Karpas-422 (cell line): ENCODE data around the gene HERPUD1. TPM values are rescaled to one million over a fixed set of nuclear protein-coding genes. Genes with fewer than 3 reads are reported as not detected.

ENCODE experiments used
- DNase-seq: peaks from one replicate; pipeline ENCODE4 v3.0.0-alpha.2; 2015
- H2AFZ ChIP-seq: fragments of 200-600 bp; sonication (generic); 2 replicates; pipeline ENCODE4 v1.6.1; 2014; ENCODE audit warnings: antibody characterized with exemption, low read length, mixed read lengths
- H3K27ac ChIP-seq: fragments of 200-600 bp; sonication (generic); 2 replicates; pipeline ENCODE4 v1.5.1; 2014; ENCODE audit warnings: mild to moderate bottlenecking, low read length, moderate library complexity
- H3K27me3 ChIP-seq: fragments of 200-600 bp; sonication (generic); 2 replicates; pipeline ENCODE4 v1.6.1; 2014; ENCODE audit warnings: low read length, mixed read lengths
- H3K36me3 ChIP-seq: fragments of 200-600 bp; sonication (generic); 2 replicates; pipeline ENCODE4 v1.6.1; 2014; ENCODE audit warnings: low read length, mixed read lengths; ENCODE audit not compliant: insufficient read depth
- H3K4me1 ChIP-seq: fragments of 200-600 bp; sonication (generic); 2 replicates; pipeline ENCODE4 v1.6.1; 2014; ENCODE audit warnings: mild to moderate bottlenecking, low read length, mixed read lengths
- H3K4me2 ChIP-seq: fragments of 200-600 bp; sonication (generic); 2 replicates; pipeline ENCODE4 v1.6.1; 2014; ENCODE audit warnings: low read length, low read depth, mild to moderate bottlenecking; ENCODE audit not compliant: poor library complexity, severe bottlenecking
- H3K4me3 ChIP-seq: fragments of 200-600 bp; sonication (generic); 2 replicates; pipeline ENCODE4 v1.5.1; 2014; ENCODE audit warnings: mild to moderate bottlenecking, antibody characterized with exemption, low read length, mixed read lengths
- H3K79me2 ChIP-seq: fragments of 200-600 bp; sonication (generic); 2 replicates; pipeline ENCODE4 v1.6.1; 2014; ENCODE audit warnings: mild to moderate bottlenecking, low read length, mixed read lengths
- H3K9ac ChIP-seq: fragments of 200-600 bp; sonication (generic); 2 replicates; pipeline ENCODE4 v1.6.0; 2014; ENCODE audit warnings: low read length
- H3K9me2 ChIP-seq: fragments of 200-600 bp; sonication (generic), shearing (Covaris generic); replicated peaks from 2 replicates; pipeline ENCODE4 v1.6.0; 2014; ENCODE audit warnings: mild to moderate bottlenecking, low read length, moderate library complexity; ENCODE audit not compliant: insufficient read depth
- H3K9me3 ChIP-seq: fragments of 300-700, 200-600 bp; sonication (generic); 2 replicates; pipeline ENCODE4 v1.6.1; 2014; ENCODE audit warnings: low read length, mixed read lengths
- H4K20me1 ChIP-seq: fragments of 200-600 bp; sonication (generic); 2 replicates; pipeline ENCODE4 v1.6.1; 2014; ENCODE audit warnings: mild to moderate bottlenecking, antibody characterized with exemption, low read length, low read depth; ENCODE audit not compliant: insufficient read depth
- total RNA-seq: library from RNA; depleted of rRNA; stranded (reverse); fragments of >200 nt; shearing (Covaris generic); gene quantifications from 2 replicates; pipeline ENCODE4 v1.2.3, GENCODE V29; 2014; ENCODE audit warnings: low replicate concordance

The HERPUD1 gene
- total RNA-seq, 1 experiment from 2014 or later, result 112 TPM

GRCh38 chr16:56914896-56915295 is 17.0 kb upstream of the HERPUD1 start:
- no peaks in the 10 kb centered on the region for H3K36me3 ChIP-seq
- peaks cover 43% of the 10 kb centered on the region for H3K4me1 ChIP-seq
- no peak for DNase-seq
- no peak overlapping the region for H3K4me3 ChIP-seq
- H3K79me2 ChIP-seq, result no peaks in the 10 kb centered on the region
- H3K4me2 ChIP-seq, result no peak overlapping the region
- H3K9me3 ChIP-seq, result no peaks in the 10 kb centered on the region
- H3K9ac ChIP-seq, result no peak overlapping the region
- H4K20me1 ChIP-seq, result no peaks in the 10 kb centered on the region
- no peaks in the 10 kb centered on the region for H3K9me2 ChIP-seq
- H2AFZ ChIP-seq, result no peak overlapping the region
- H3K27ac ChIP-seq, result no peak overlapping the region
- H3K27me3 ChIP-seq, result no peaks in the 10 kb centered on the region

- no peaks in the 10 kb centered on the region for H3K36me3 ChIP-seq
- H4K20me1 ChIP-seq, result no peaks in the 10 kb centered on the region
- no peaks in the 10 kb centered on the region for H3K79me2 ChIP-seq
- DNase-seq, result no peak
- no peak overlapping the region for H3K4me3 ChIP-seq
- no peaks in the 10 kb centered on the region for H3K27me3 ChIP-seq
- H3K9me2 ChIP-seq, result no peaks in the 10 kb centered on the region
- H3K27ac ChIP-seq, result no peak overlapping the region
- H3K9me3 ChIP-seq, result no peaks in the 10 kb centered on the region
- H2AFZ ChIP-seq, result no peak overlapping the region
- H3K9ac ChIP-seq, result no peak overlapping the region
- peaks cover 43% of the 10 kb centered on the region for H3K4me1 ChIP-seq
- H3K4me2 ChIP-seq, result no peak overlapping the region
These were observed 16.4 kb upstream of the HERPUD1 start for GRCh38 chr16:56915336-56916119.

GRCh38 chr16:56916571-56917403 is 15.2 kb upstream of the HERPUD1 start:
- Histone ChIP-seq H3K36me3 (no peaks in the 10 kb centered on the region), H3K9me3 (no peaks in the 10 kb centered on the region), H3K27me3 (no peaks in the 10 kb centered on the region), H3K4me3 (peak overlapping the region; percentile 26), H3K9me2 (no peaks in the 10 kb centered on the region), H2AFZ (peak overlapping the region; percentile 63; the same call in 1 of the 2 replicates), H3K79me2 (no peaks in the 10 kb centered on the region), H3K4me2 (peak overlapping the region; percentile 59), H3K9ac (peak overlapping the region; percentile 25), H3K4me1 (peaks cover 38% of the 10 kb centered on the region), H4K20me1 (no peaks in the 10 kb centered on the region), H3K27ac (0 out of 2 replicates have a peak overlapping the region, but pooled peaks have one; percentile 27)
- DNase-seq, result peak; percentile 64

- no peaks in the 10 kb centered on the region for H3K9me3 ChIP-seq
- H2AFZ ChIP-seq, result no peak overlapping the region
- H3K27ac ChIP-seq, result no peak overlapping the region
- peaks cover 21% of the 10 kb centered on the region for H3K4me1 ChIP-seq
- H3K27me3 ChIP-seq, result no peaks in the 10 kb centered on the region
- no peak for DNase-seq
- no peak overlapping the region for H3K9ac ChIP-seq
- no peak overlapping the region for H3K4me2 ChIP-seq
- H3K4me3 ChIP-seq, result no peak overlapping the region
- H3K36me3 ChIP-seq, result no peaks in the 10 kb centered on the region
- H3K9me2 ChIP-seq, result no peaks in the 10 kb centered on the region
- H3K79me2 ChIP-seq, result no peaks in the 10 kb centered on the region
- H4K20me1 ChIP-seq, result no peaks in the 10 kb centered on the region
These were observed 13.4 kb upstream of the HERPUD1 start for GRCh38 chr16:56918467-56919012.

- no peak for DNase-seq
- H3K27me3 ChIP-seq, result no peaks in the 10 kb centered on the region
- no peak overlapping the region for H3K27ac ChIP-seq
- H3K4me1 ChIP-seq, result peaks cover 20% of the 10 kb centered on the region
- H3K36me3 ChIP-seq, result no peaks in the 10 kb centered on the region
- no peak overlapping the region for H3K9ac ChIP-seq
- H3K79me2 ChIP-seq, result no peaks in the 10 kb centered on the region
- no peaks in the 10 kb centered on the region for H3K9me2 ChIP-seq
- H3K9me3 ChIP-seq, result no peaks in the 10 kb centered on the region
- H3K4me2 ChIP-seq, result no peak overlapping the region
- no peak overlapping the region for H2AFZ ChIP-seq
- no peak overlapping the region for H3K4me3 ChIP-seq
- H4K20me1 ChIP-seq, result no peaks in the 10 kb centered on the region
These were observed 12.7 kb upstream of the HERPUD1 start for GRCh38 chr16:56919099-56919800.

- no peak overlapping the region for H3K4me3 ChIP-seq
- H3K4me2 ChIP-seq, result no peak overlapping the region
- H4K20me1 ChIP-seq, result no peaks in the 10 kb centered on the region
- no peak overlapping the region for H3K27ac ChIP-seq
- H3K4me1 ChIP-seq, result peaks cover 17% of the 10 kb centered on the region
- no peaks in the 10 kb centered on the region for H3K9me3 ChIP-seq
- no peak overlapping the region for H3K9ac ChIP-seq
- DNase-seq, result no peak
- H3K9me2 ChIP-seq, result no peaks in the 10 kb centered on the region
- no peak overlapping the region for H2AFZ ChIP-seq
- no peaks in the 10 kb centered on the region for H3K36me3 ChIP-seq
- H3K27me3 ChIP-seq, result no peaks in the 10 kb centered on the region
- no peaks in the 10 kb centered on the region for H3K79me2 ChIP-seq
These were observed 10.4 kb upstream of the HERPUD1 start for GRCh38 chr16:56921571-56921970.

GRCh38 chr16:56923481-56924091 is 8.4 kb upstream of the HERPUD1 start:
- Histone ChIP-seq H2AFZ (no peak overlapping the region), H3K79me2 (no peaks in the 10 kb centered on the region), H3K4me2 (no peak overlapping the region), H3K36me3 (no peaks in the 10 kb centered on the region), H3K9me2 (no peaks in the 10 kb centered on the region), H3K4me3 (no peak overlapping the region), H3K27me3 (no peaks in the 10 kb centered on the region), H4K20me1 (no peaks in the 10 kb centered on the region), H3K4me1 (peaks cover 5% of the 10 kb centered on the region), H3K9ac (no peak overlapping the region), H3K9me3 (no peaks in the 10 kb centered on the region), H3K27ac (no peak overlapping the region)
- DNase-seq, result no peak
